Adipose tissue (tissue), 3 donors: ENCODE results near the gene ARID5B. TPM values are rescaled to one million over a fixed set of nuclear protein-coding genes. Genes with fewer than 3 reads are reported as not detected.
"Not testable (repeated sequence)": the region's sequence is repeated elsewhere in the genome, so short reads cannot be mapped to it uniquely, and the experiment has no call there.

Experiments used
- H3K27ac ChIP-seq: one replicate; pipeline ENCODE4 v1.5.1; 2013; ENCODE audit warnings: low read depth, low read length
- WGBS, 3 donors: extraction: QIAGEN DNeasy Blood & Tissue Kit; methylation state at CpG; one replicate each; pipeline ENCODE4 v1.1.7; 2013; 5-methylcytosine and 5-hydroxymethylcytosine counted together
- polyA plus RNA-seq, 3 donors: library from polyadenylated mRNA; stranded (reverse); fragments of 200-250 nt; gene quantifications; one replicate each; pipeline ENCODE4 v1.2.3, GENCODE V29; 2013
- donor health status: healthy with polysubstance abuse.
- donor health status: Bipolar disorder and iron deficiency.
- donor health status: healthy.

ARID5B gene
- polyA plus RNA-seq, 3 donors: 3.3 to 59.6 (median 36.6) TPM

- WGBS, 3 donors: 93 to 96% (median 94%) methylated on average over 5 of the region's 5 CpGs
- H3K27ac ChIP-seq: not testable (repeated sequence)
Observed at GRCh38 chr10:62028502-62028842, 127.0 kb downstream of the ARID5B start.

GRCh38 chr10:62029401-62029800 lies 127.9 kb downstream of the ARID5B start:
- 86 to 96% (median 93%) methylated on average over 2 of the region's 2 CpGs for WGBS, 3 donors
- no peak overlapping the region for H3K27ac ChIP-seq

GRCh38 chr10:62031507-62031906 lies 130.0 kb downstream of the ARID5B start:
- H3K27ac ChIP-seq: no peak overlapping the region
- WGBS, 3 donors: 69 to 87% (median 72%) methylated on average over 2 of the region's 2 CpGs

GRCh38 chr10:62033125-62033524 lies 131.6 kb downstream of the ARID5B start:
- H3K27ac ChIP-seq: no peak overlapping the region
- 83 to 89% (median 85%) methylated on average over 3 of the region's 3 CpGs for WGBS, 3 donors

DNA sequence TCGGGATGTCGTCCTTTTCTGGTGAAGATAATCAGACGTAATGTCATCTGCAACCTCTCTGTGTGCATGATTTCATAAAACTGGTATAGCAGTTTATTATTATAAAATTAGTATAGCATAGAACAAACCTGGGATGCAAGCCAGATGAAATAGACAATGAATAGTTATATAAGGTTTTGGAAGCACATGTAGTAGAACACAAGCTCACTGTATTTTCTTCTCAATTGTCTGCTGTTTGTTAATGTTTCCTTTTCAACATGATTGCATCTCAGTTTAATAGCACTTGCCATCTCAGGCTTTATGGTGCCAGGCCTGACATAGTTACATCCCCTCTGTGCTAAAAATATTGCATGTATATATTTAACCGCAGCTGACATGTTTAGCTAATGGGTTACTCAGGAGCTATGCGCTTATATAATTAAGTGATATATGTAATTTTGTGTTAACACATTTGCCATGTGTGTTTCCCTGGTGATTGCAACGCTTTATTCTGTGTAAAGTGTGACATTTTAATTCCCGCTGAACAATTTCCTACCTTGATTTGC lies 132.7 kb downstream of the ARID5B start:
- no peak overlapping the region for H3K27ac ChIP-seq
- WGBS, 3 donors: 82 to 91% (median 88%) methylated on average over 7 of the region's 7 CpGs

DNA sequence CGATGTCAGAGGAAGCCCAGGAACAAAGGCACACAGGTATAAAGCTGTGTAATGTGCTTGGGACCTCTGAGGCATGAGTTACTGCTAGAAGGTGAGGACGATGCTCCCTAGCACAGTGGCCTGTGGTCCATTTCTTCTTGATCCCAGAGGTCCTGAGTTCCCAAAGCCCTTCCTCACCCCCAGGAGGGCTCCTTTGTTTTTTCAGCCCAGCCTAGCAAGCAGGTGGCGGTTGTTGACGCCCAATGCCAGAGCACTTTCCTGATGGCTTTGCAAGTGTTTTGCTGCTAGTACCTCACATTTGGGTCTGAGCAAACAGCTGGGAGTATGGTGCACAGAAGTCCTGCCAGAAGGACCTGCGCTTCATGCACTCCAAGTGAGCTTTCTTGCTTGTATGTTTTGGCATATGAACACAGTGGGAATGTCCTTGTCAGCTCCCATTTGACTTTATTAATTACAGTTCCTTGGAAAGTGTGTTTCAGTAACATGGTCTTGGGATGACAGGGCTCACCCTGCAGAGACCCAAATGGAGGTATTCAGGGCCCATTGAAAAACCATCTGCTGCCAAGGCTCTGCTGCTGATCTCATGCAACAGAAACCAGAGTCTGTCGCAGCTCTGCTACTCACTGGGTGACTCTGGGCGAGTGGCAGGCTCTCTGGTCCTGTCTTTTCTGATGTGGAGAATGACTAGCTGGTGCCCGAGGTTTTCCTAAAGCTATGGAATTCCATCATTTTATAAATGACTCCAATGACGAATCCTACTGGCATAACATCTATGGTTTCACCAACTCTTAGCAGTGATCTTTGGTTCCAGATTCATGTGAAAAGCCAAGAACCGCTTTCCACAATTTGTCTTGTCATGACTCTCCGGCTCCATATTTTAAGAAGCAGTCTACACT lies 134.9 kb downstream of the ARID5B start:
- 78 to 93% (median 88%) methylated on average over 11 of the region's 11 CpGs for WGBS, 3 donors
- H3K27ac ChIP-seq: no peak overlapping the region

GRCh38 chr10:62037166-62037831 lies 135.8 kb downstream of the ARID5B start:
- H3K27ac ChIP-seq: no peak overlapping the region
- 60 to 71% (median 69%) methylated on average over 8 of the region's 8 CpGs for WGBS, 3 donors

GRCh38 chr10:62037890-62038608 lies 136.6 kb downstream of the ARID5B start:
- no peak overlapping the region for H3K27ac ChIP-seq

- no peak overlapping the region for H3K27ac ChIP-seq
- 0 to 1% (median 1%) methylated on average over 9 of the region's 9 CpGs for WGBS, 3 donors
Observed at GRCh38 chr10:62038609-62039190, 137.2 kb downstream of the ARID5B start.

- H3K27ac ChIP-seq: no peak overlapping the region
- 57 to 70% (median 68%) methylated on average over 1 of the region's 1 CpG for WGBS, 3 donors
Observed at GRCh38 chr10:62039954-62040353, 138.5 kb downstream of the ARID5B start.

GRCh38 chr10:62040881-62041280 lies 139.4 kb downstream of the ARID5B start:
- 69 to 95% (median 88%) methylated on average over 4 of the region's 4 CpGs for WGBS, 3 donors
- no peak overlapping the region for H3K27ac ChIP-seq

DNA sequence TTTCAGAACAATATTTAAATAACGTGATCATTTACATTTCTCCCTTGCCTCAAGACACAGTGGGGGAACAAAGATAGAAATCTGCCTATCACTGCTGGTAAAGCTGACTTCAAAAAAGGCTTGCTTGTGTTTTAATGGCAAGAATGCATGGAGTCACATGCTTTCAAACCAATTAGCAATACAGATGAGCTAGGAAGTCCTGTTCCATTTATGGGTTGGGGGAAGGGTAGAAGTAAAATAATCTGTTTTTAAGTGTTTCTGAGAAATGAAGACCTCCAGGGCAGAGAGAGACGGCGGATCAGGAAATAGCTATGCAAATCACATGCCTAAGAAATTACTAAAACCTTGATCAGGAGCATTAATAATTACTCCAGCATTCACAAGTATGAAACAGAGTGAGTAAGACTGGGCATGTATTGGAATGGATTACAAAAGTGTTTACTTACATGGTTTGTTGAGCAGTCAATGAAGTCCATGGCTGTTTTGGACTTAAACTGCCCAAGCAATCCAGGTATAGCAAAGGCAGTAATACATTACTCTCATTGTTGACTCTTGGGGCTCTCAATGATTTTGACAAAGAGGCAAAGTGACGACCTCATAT lies 142.0 kb downstream of the ARID5B start:
- WGBS, 3 donors: 61 to 69% (median 62%) methylated on average over 4 of the region's 4 CpGs
- H3K27ac ChIP-seq: no peak overlapping the region

- H3K27ac ChIP-seq: no peak overlapping the region
- WGBS, 3 donors: 78 to 86% (median 80%) methylated on average over 5 of the region's 5 CpGs
Observed at GRCh38 chr10:62044566-62044965, 143.1 kb downstream of the ARID5B start.

GRCh38 chr10:62045765-62046521 lies 144.4 kb downstream of the ARID5B start:
- WGBS, 3 donors: 21 to 60% (median 32%) methylated on average over 12 of the region's 12 CpGs
- peak overlapping the region; percentile 54 for H3K27ac ChIP-seq

GRCh38 chr10:62046522-62047227 lies 145.2 kb downstream of the ARID5B start:
- H3K27ac ChIP-seq: no peak overlapping the region
- 37 to 72% (median 46%) methylated on average over 4 of the region's 4 CpGs for WGBS, 3 donors

DNA sequence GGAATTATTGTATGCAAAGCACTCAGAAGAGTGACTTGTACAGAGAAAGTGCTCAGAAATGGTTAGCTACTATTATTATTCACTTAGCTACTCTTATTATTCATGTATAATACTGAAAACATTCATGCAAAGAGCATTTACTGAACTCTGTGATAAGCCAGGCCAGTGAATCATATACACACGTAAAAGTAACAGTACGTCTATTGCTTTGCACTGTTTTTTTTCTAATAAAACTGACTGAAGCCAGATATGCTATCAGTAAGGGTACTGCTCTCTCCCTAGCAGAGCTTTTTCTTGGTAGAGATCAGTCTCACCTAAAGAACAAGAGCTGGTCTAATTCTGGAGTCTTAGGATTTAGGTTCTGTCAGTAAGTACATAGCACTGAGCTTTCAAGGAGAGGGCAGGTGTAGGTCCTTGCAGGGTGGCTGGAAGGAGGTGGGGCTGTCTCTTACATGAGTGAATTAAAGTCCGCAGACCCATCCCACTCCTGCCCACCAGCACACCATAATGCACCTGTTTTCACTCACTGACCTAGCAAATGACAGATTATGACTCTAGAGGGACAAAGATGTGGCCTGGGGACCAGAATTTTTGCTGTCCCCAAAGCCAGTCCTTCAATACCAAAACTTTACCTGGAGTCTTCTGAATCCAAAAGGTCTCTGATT lies 145.9 kb downstream of the ARID5B start:
- H3K27ac ChIP-seq: peak overlapping the region; percentile 72
- 75 to 85% (median 80%) methylated on average over 3 of the region's 3 CpGs for WGBS, 3 donors
